HEK293 (cell line): ENCODE measurements around the gene NMNAT2.

Source experiments
- CTCF ChIA-PET: fragments of 350-600 bp; formaldehyde crosslinking; extraction: SDS; loops from one replicate; lab custom pipeline; 2021; ENCODE audit warnings: antibody characterized with exemption; lab: Yijun Ruan, JAX
- POLR2A ChIA-PET: fragments of 300-600 bp; formaldehyde crosslinking; extraction: SDS; loops from one replicate; lab custom pipeline; 2020; ENCODE audit warnings: antibody characterized with exemption, inconsistent platforms; lab: Yijun Ruan, JAX
- H3K27ac ChIP-seq: fragments of 200-500 bp; sonication (Bioruptor generic); 2 replicates; pipeline ENCODE4 v1.5.1; 2014; ENCODE audit warnings: low read depth, low read length, control low read depth, inconsistent platforms; ENCODE audit errors: extremely low read depth
- H3K36me3 ChIP-seq, 2 experiments: fragments of 200-500 bp in 1 of 2; sonication (Bioruptor generic) in 1 of 2; 1 replicate in 1 of 2; 2 replicates in 1 of 2; pipeline ENCODE4 v1.5.1; 2014 to 2017; ENCODE audit warnings: inconsistent platforms in 2 of 2, low read length in 2 of 2; ENCODE audit not compliant: control insufficient read depth in 2 of 2, insufficient read depth in 1 of 2
- H3K4me1 ChIP-seq: fragments of 200-500 bp; sonication (Bioruptor generic); 2 replicates; pipeline ENCODE4 v1.5.1; 2014; ENCODE audit warnings: mild to moderate bottlenecking, low read length, inconsistent platforms; ENCODE audit not compliant: control insufficient read depth, insufficient read depth
- H3K4me3 ChIP-seq: 2 replicates; pipeline ENCODE4 v1.5.1; 2011; ENCODE audit warnings: low read depth, mild to moderate bottlenecking, control low read depth, low read length, moderate library complexity
- H3K9me3 ChIP-seq: fragments of 200-500 bp; sonication (Bioruptor generic); 2 replicates; pipeline ENCODE4 v1.5.1; 2014; ENCODE audit warnings: low read depth, low read length, inconsistent platforms; ENCODE audit not compliant: control insufficient read depth, insufficient read depth
- BCL11A ChIP-seq: fragments of 450-650 bp; formaldehyde crosslinking; IDR thresholded peaks from 2 replicates; pipeline ENCODE4 v1.5.1; 2016; ENCODE audit warnings: low read depth, missing biosample characterization, missing genetic modification characterization
- CTCF ChIP-seq: fragments of 450-650 bp; formaldehyde crosslinking; IDR thresholded peaks from 2 replicates; pipeline ENCODE4 v1.5.1; 2016; ENCODE audit warnings: missing biosample characterization, missing genetic modification characterization
- GLI4 ChIP-seq: fragments of 450-650 bp; formaldehyde crosslinking; IDR thresholded peaks from 2 replicates; pipeline ENCODE4 v1.5.1; 2016; ENCODE audit warnings: missing biosample characterization, missing genetic modification characterization
- ZBTB10 ChIP-seq: fragments of 450-650 bp; formaldehyde crosslinking; IDR thresholded peaks from 2 replicates; pipeline ENCODE4 v1.5.1; 2016; ENCODE audit warnings: missing biosample characterization, missing genetic modification characterization
- ZBTB11 ChIP-seq: fragments of 450-650 bp; formaldehyde crosslinking; conservative IDR thresholded peaks from 2 replicates; pipeline ENCODE4 v1.5.1; 2016; ENCODE audit warnings: low read depth, missing biosample characterization, missing genetic modification characterization
- ZBTB17 ChIP-seq: fragments of 450-650 bp; formaldehyde crosslinking; IDR thresholded peaks from 2 replicates; pipeline ENCODE4 v1.5.1; 2016; ENCODE audit warnings: missing biosample characterization, missing genetic modification characterization
- ZBTB48 ChIP-seq: fragments of 450-650 bp; formaldehyde crosslinking; IDR thresholded peaks from 2 replicates; pipeline ENCODE4 v1.5.1; 2016; ENCODE audit warnings: missing biosample characterization, missing genetic modification characterization
- ZNF23 ChIP-seq: fragments of 450-650 bp; formaldehyde crosslinking; IDR thresholded peaks from 2 replicates; pipeline ENCODE4 v1.5.1; 2016; ENCODE audit warnings: missing biosample characterization, missing genetic modification characterization, borderline replicate concordance
- ZNF248 ChIP-seq: fragments of 450-650 bp; formaldehyde crosslinking; IDR thresholded peaks from 2 replicates; pipeline ENCODE4 v1.5.1; 2017; ENCODE audit warnings: missing biosample characterization, missing genetic modification characterization
- ZNF335 ChIP-seq: fragments of 450-650 bp; formaldehyde crosslinking; conservative IDR thresholded peaks from 2 replicates; pipeline ENCODE4 v1.5.1; 2016; ENCODE audit warnings: missing biosample characterization, missing genetic modification characterization
- ZNF362 ChIP-seq: fragments of 450-650 bp; formaldehyde crosslinking; IDR thresholded peaks from 2 replicates; pipeline ENCODE4 v1.5.1; 2016; ENCODE audit warnings: missing biosample characterization, missing genetic modification characterization
- ZNF530 ChIP-seq: fragments of 450-650 bp; formaldehyde crosslinking; IDR thresholded peaks from 2 replicates; pipeline ENCODE4 v1.5.1; 2016; ENCODE audit warnings: low read depth, missing biosample characterization, missing genetic modification characterization
- ZNF549 ChIP-seq: fragments of 450-650 bp; IDR thresholded peaks from 2 replicates; pipeline ENCODE4 v1.5.1; 2018; ENCODE audit warnings: missing biosample characterization, missing genetic modification characterization, mild to moderate bottlenecking, inconsistent platforms, moderate library complexity
- ZNF585B ChIP-seq: fragments of 450-650 bp; formaldehyde crosslinking; IDR thresholded peaks from 2 replicates; pipeline ENCODE4 v1.5.1; 2016; ENCODE audit warnings: missing biosample characterization, missing genetic modification characterization
- ZNF600 ChIP-seq: fragments of 450-650 bp; formaldehyde crosslinking; IDR thresholded peaks from 2 replicates; pipeline ENCODE4 v1.5.1; 2016; ENCODE audit warnings: missing biosample characterization, missing genetic modification characterization
- ZNF664 ChIP-seq: fragments of 450-650 bp; formaldehyde crosslinking; IDR thresholded peaks from 2 replicates; pipeline ENCODE4 v1.5.1; 2016; ENCODE audit warnings: missing biosample characterization, missing genetic modification characterization
- ZNF692 ChIP-seq: fragments of 450-650 bp; formaldehyde crosslinking; IDR thresholded peaks from 2 replicates; pipeline ENCODE4 v1.5.1; 2016; ENCODE audit warnings: missing biosample characterization, missing genetic modification characterization
- ZNF704 ChIP-seq: fragments of 450-650 bp; formaldehyde crosslinking; IDR thresholded peaks from 2 replicates; pipeline ENCODE4 v1.5.1; 2016; ENCODE audit warnings: missing biosample characterization, missing genetic modification characterization
- ZNF777 ChIP-seq: fragments of 450-650 bp; formaldehyde crosslinking; IDR thresholded peaks from 2 replicates; pipeline ENCODE4 v1.5.1; 2017; ENCODE audit warnings: missing biosample characterization, missing genetic modification characterization, borderline replicate concordance
- ZSCAN23 ChIP-seq: fragments of 450-650 bp; formaldehyde crosslinking; IDR thresholded peaks from 2 replicates; pipeline ENCODE4 v1.5.1; 2016; ENCODE audit warnings: missing biosample characterization, missing genetic modification characterization
- ZSCAN30 ChIP-seq: fragments of 450-650 bp; IDR thresholded peaks from 2 replicates; pipeline ENCODE4 v1.5.1; 2018; ENCODE audit warnings: missing biosample characterization, mild to moderate bottlenecking, missing genetic modification characterization, moderate library complexity

Gene NMNAT2

GRCh38 chr1:183374825-183375224 is 43.4 kb downstream of the NMNAT2 start:
- H3K36me3 ChIP-seq = no peaks in the 10 kb centered on the region
- no peak overlapping the region for H3K4me3 ChIP-seq
- H3K27ac ChIP-seq = no peak overlapping the region
- H3K4me1 ChIP-seq = no peaks in the 10 kb centered on the region
- ChIA-PET CTCF (no interaction called here), POLR2A (no interaction called here)
- TF ChIP-seq ZBTB10 (tag by site-specific recombination) = no peak
- no peaks in the 10 kb centered on the region for H3K9me3 ChIP-seq

- H3K27ac ChIP-seq = no peak overlapping the region
- H3K9me3 ChIP-seq = no peaks in the 10 kb centered on the region
- no peaks in the 10 kb centered on the region for H3K36me3 ChIP-seq
- POLR2A ChIA-PET = no interaction called here
- H3K4me1 ChIP-seq = no peaks in the 10 kb centered on the region
- H3K4me3 ChIP-seq = no peak overlapping the region
- CTCF ChIA-PET = no interaction called here
- TF ChIP-seq ZNF692 (tag by site-specific recombination) (no peak), ZNF704 (no peak), ZSCAN23 (tag by site-specific recombination) (no peak), ZNF335 (no peak), ZNF362 (tag by site-specific recombination) (no peak), GLI4 (tag by site-specific recombination) (no peak), ZBTB17 (tag by site-specific recombination) (no peak), ZNF23 (no peak), CTCF (tag by site-specific recombination) (no peak), ZNF530 (tag by site-specific recombination) (no peak), ZBTB48 (tag by site-specific recombination) (no peak), ZNF600 (no peak), ZNF248 (no peak), BCL11A (no peak), ZNF585B (no peak), ZBTB11 (tag by site-specific recombination) (no peak), ZSCAN30 (tag by site-specific recombination) (no peak), ZNF777 (tag by site-specific recombination) (no peak), ZNF549 (no peak), ZNF664 (no peak)
Measured at GRCh38 chr1:183372586-183373230, 45.5 kb downstream of the NMNAT2 start.
